HEK293 (cell line): ENCODE measurements around the gene GNMT.

ENCODE experiments used
- KLF1 ChIP-seq: fragments of 450-650 bp; formaldehyde crosslinking; IDR thresholded peaks from 2 replicates; pipeline ENCODE4 v1.5.1; 2016; ENCODE audit warnings: missing biosample characterization, missing genetic modification characterization
- KLF10 ChIP-seq: fragments of 450-650 bp; IDR thresholded peaks from 2 replicates; pipeline ENCODE4 v1.5.1; 2018; ENCODE audit warnings: missing biosample characterization, mild to moderate bottlenecking, missing genetic modification characterization
- KLF8 ChIP-seq: fragments of 450-650 bp; formaldehyde crosslinking; IDR thresholded peaks from 2 replicates; pipeline ENCODE4 v1.5.1; 2016; ENCODE audit warnings: missing biosample characterization, missing genetic modification characterization
- OSR2 ChIP-seq: fragments of 450-650 bp; formaldehyde crosslinking; IDR thresholded peaks from 2 replicates; pipeline ENCODE4 v1.5.1; 2016; ENCODE audit warnings: missing biosample characterization, missing genetic modification characterization
- PATZ1 ChIP-seq: fragments of 450-650 bp; formaldehyde crosslinking; IDR thresholded peaks from 2 replicates; pipeline ENCODE4 v1.5.1; 2016; ENCODE audit warnings: missing biosample characterization, missing genetic modification characterization
- PRDM10 ChIP-seq: fragments of 450-650 bp; formaldehyde crosslinking; IDR thresholded peaks from 2 replicates; pipeline ENCODE4 v1.5.1; 2016; ENCODE audit warnings: missing biosample characterization, missing genetic modification characterization
- RBAK ChIP-seq: fragments of 450-650 bp; formaldehyde crosslinking; IDR thresholded peaks from 2 replicates; pipeline ENCODE4 v1.5.1; 2016; ENCODE audit warnings: missing biosample characterization, missing genetic modification characterization
- SCRT2 ChIP-seq: fragments of 450-650 bp; formaldehyde crosslinking; IDR thresholded peaks from 2 replicates; pipeline ENCODE4 v1.5.1; 2016; ENCODE audit warnings: missing biosample characterization, missing genetic modification characterization
- SP7 ChIP-seq: fragments of 450-650 bp; formaldehyde crosslinking; IDR thresholded peaks from 2 replicates; pipeline ENCODE4 v1.5.1; 2016; ENCODE audit warnings: missing biosample characterization, missing genetic modification characterization
- WT1 ChIP-seq: fragments of 450-650 bp; formaldehyde crosslinking; IDR thresholded peaks from 2 replicates; pipeline ENCODE4 v1.5.1; 2016; ENCODE audit warnings: missing biosample characterization, missing genetic modification characterization
- ZBTB21 ChIP-seq: fragments of 450-650 bp; formaldehyde crosslinking; IDR thresholded peaks from 2 replicates; pipeline ENCODE4 v1.5.1; 2017; ENCODE audit warnings: missing biosample characterization, missing genetic modification characterization
- ZEB2 ChIP-seq: fragments of 450-650 bp; formaldehyde crosslinking; IDR thresholded peaks from 2 replicates; pipeline ENCODE4 v1.5.1; 2016; ENCODE audit warnings: missing biosample characterization, missing genetic modification characterization
- ZFHX2 ChIP-seq: fragments of 450-650 bp; formaldehyde crosslinking; conservative IDR thresholded peaks from 2 replicates; pipeline ENCODE4 v1.5.1; 2016; ENCODE audit warnings: missing biosample characterization, missing genetic modification characterization
- ZFP69B ChIP-seq: fragments of 450-650 bp; formaldehyde crosslinking; IDR thresholded peaks from 2 replicates; pipeline ENCODE4 v1.5.1; 2016; ENCODE audit warnings: missing biosample characterization, missing genetic modification characterization
- ZNF239 ChIP-seq: fragments of 450-650 bp; formaldehyde crosslinking; IDR thresholded peaks from 2 replicates; pipeline ENCODE4 v1.5.1; 2016; ENCODE audit warnings: missing biosample characterization, missing genetic modification characterization
- ZNF24 ChIP-seq: fragments of 450-650 bp; formaldehyde crosslinking; IDR thresholded peaks from 2 replicates; pipeline ENCODE4 v1.5.1; 2016; ENCODE audit warnings: missing biosample characterization, missing genetic modification characterization
- ZNF335 ChIP-seq: fragments of 450-650 bp; formaldehyde crosslinking; conservative IDR thresholded peaks from 2 replicates; pipeline ENCODE4 v1.5.1; 2016; ENCODE audit warnings: missing biosample characterization, missing genetic modification characterization
- ZNF398 ChIP-seq: fragments of 450-650 bp; formaldehyde crosslinking; IDR thresholded peaks from 2 replicates; pipeline ENCODE4 v1.5.1; 2017; ENCODE audit warnings: missing biosample characterization, missing genetic modification characterization
- ZNF48 ChIP-seq: fragments of 450-650 bp; formaldehyde crosslinking; IDR thresholded peaks from 2 replicates; pipeline ENCODE4 v1.5.1; 2016; ENCODE audit warnings: missing biosample characterization, missing genetic modification characterization
- ZNF549 ChIP-seq: fragments of 450-650 bp; IDR thresholded peaks from 2 replicates; pipeline ENCODE4 v1.5.1; 2018; ENCODE audit warnings: missing biosample characterization, missing genetic modification characterization, mild to moderate bottlenecking, inconsistent platforms, moderate library complexity
- ZNF561 ChIP-seq: fragments of 450-650 bp; IDR thresholded peaks from 2 replicates; pipeline ENCODE4 v1.5.1; 2018; ENCODE audit warnings: missing biosample characterization, missing genetic modification characterization, borderline replicate concordance
- ZNF629 ChIP-seq: fragments of 450-650 bp; formaldehyde crosslinking; IDR thresholded peaks from 2 replicates; pipeline ENCODE4 v1.5.1; 2017; ENCODE audit warnings: missing biosample characterization, missing genetic modification characterization
- ZNF639 ChIP-seq: fragments of 450-650 bp; formaldehyde crosslinking; IDR thresholded peaks from 2 replicates; pipeline ENCODE4 v1.5.1; 2016; ENCODE audit warnings: missing biosample characterization, missing genetic modification characterization
- ZNF677 ChIP-seq: fragments of 450-650 bp; IDR thresholded peaks from 2 replicates; pipeline ENCODE4 v1.5.0; 2018; ENCODE audit warnings: missing biosample characterization, mild to moderate bottlenecking, missing genetic modification characterization, moderate library complexity
- ZNF843 ChIP-seq: fragments of 450-650 bp; formaldehyde crosslinking; IDR thresholded peaks from 2 replicates; pipeline ENCODE4 v1.5.1; 2016; ENCODE audit warnings: missing biosample characterization, missing genetic modification characterization
- ZXDB ChIP-seq: fragments of 450-650 bp; formaldehyde crosslinking; IDR thresholded peaks from 2 replicates; pipeline ENCODE4 v1.5.1; 2016; ENCODE audit warnings: missing biosample characterization, missing genetic modification characterization
- TF ChIP-seq, protein P1 (sequence below): fragments of 450-650 bp; formaldehyde crosslinking; IDR thresholded peaks from 2 replicates; pipeline ENCODE4 v1.5.1; 2016; ENCODE audit warnings: missing biosample characterization, missing genetic modification characterization
- TF ChIP-seq, protein P2 (sequence below): fragments of 450-650 bp; IDR thresholded peaks from 2 replicates; pipeline ENCODE4 v1.5.1; 2018; ENCODE audit warnings: missing biosample characterization, missing genetic modification characterization

The GNMT gene

DNA sequence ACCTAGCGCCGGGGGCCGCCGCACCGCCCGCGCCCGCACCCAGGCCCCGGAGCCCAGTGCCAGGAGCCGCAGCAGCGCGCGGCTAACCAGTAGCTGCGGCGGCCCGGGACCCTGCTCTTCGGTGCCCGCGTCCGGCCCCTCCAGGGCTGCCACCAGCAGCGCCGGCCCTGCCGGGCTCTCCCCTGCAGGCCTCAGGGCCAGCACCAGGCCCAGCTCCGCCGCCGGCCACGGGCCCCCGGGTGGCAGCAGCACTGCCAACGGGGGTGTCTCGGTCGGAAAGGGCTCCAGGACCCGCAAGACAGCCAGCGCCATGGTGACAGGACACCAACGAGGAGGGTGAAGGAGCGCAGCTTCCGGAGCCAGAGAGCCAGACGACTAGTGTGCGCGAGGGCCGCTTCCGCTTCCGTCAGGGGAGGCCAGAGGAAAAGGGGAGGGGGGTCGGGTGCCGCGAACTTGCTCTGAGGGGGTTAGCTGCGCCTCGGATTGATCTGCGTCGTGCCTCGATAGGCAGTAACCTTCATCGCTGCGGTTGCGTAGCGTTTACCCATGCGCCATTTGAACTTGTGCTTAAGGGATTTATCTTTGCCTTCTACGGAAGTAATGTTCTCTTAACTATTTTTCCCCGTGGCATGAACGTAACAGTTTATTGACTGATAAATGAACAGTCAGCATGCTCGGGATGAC, 18.4 kb downstream of the GNMT start, which contains the start of gene PEX6 (continued):
- TF ChIP-seq, protein P1, sequence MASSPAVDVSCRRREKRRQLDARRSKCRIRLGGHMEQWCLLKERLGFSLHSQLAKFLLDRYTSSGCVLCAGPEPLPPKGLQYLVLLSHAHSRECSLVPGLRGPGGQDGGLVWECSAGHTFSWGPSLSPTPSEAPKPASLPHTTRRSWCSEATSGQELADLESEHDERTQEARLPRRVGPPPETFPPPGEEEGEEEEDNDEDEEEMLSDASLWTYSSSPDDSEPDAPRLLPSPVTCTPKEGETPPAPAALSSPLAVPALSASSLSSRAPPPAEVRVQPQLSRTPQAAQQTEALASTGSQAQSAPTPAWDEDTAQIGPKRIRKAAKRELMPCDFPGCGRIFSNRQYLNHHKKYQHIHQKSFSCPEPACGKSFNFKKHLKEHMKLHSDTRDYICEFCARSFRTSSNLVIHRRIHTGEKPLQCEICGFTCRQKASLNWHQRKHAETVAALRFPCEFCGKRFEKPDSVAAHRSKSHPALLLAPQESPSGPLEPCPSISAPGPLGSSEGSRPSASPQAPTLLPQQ (tag by site-specific recombination): peak; percentile 74; the same call in 1 of the 2 replicates
- peak; percentile 35; the same call in 1 of the 2 replicates for TF ChIP-seq WT1 (tag by site-specific recombination)
- 0 out of 2 replicates have a peak, but pooled peaks have one; percentile 38 for TF ChIP-seq KLF10
- peak; percentile 56; the same call in 1 of the 2 replicates for TF ChIP-seq ZBTB21 (tag by site-specific recombination)
- peak; percentile 84 for TF ChIP-seq ZNF335 (tag by site-specific recombination)
- no peak for TF ChIP-seq KLF8 (tag by site-specific recombination)
- peak; percentile 30; the same call in 1 of the 2 replicates for TF ChIP-seq OSR2 (tag by site-specific recombination)
- no peak for TF ChIP-seq ZNF239 (tag by site-specific recombination)
- TF ChIP-seq, protein P2, sequence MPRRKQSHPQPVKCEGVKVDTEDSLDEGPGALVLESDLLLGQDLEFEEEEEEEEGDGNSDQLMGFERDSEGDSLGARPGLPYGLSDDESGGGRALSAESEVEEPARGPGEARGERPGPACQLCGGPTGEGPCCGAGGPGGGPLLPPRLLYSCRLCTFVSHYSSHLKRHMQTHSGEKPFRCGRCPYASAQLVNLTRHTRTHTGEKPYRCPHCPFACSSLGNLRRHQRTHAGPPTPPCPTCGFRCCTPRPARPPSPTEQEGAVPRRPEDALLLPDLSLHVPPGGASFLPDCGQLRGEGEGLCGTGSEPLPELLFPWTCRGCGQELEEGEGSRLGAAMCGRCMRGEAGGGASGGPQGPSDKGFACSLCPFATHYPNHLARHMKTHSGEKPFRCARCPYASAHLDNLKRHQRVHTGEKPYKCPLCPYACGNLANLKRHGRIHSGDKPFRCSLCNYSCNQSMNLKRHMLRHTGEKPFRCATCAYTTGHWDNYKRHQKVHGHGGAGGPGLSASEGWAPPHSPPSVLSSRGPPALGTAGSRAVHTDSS (tag by site-specific recombination): peak; percentile 72; the same call in 1 of the 2 replicates
- TF ChIP-seq ZNF843 (tag by site-specific recombination): peak; percentile 44; the same call in 1 of the 2 replicates
- peak; percentile 93 for TF ChIP-seq PATZ1 (tag by site-specific recombination)
- peak; percentile 72 for TF ChIP-seq ZXDB (tag by site-specific recombination)
- TF ChIP-seq ZNF629 (tag by site-specific recombination): peak; percentile 87
- no peak for TF ChIP-seq ZNF48
- peak; percentile 65; the same call in 1 of the 2 replicates for TF ChIP-seq ZNF639 (tag by site-specific recombination)
- no peak for TF ChIP-seq ZFHX2 (tag by site-specific recombination)
- 0 out of 2 replicates have a peak, but pooled peaks have one; percentile 17 for TF ChIP-seq ZNF677 (tag by site-specific recombination)
- no peak for TF ChIP-seq SCRT2 (tag by site-specific recombination)
- TF ChIP-seq ZFP69B (tag by site-specific recombination): 0 out of 2 replicates have a peak, but pooled peaks have one; percentile 27
- TF ChIP-seq ZNF561 (tag by site-specific recombination): peak; percentile 60; the same call in 1 of the 2 replicates
- TF ChIP-seq SP7 (tag by site-specific recombination): peak; percentile 56
- TF ChIP-seq ZNF398 (tag by site-specific recombination): peak; percentile 60; the same call in 1 of the 2 replicates
- 0 out of 2 replicates have a peak, but pooled peaks have one; percentile 55 for TF ChIP-seq ZNF24
- no peak for TF ChIP-seq ZNF549 (tag by site-specific recombination)
- peak; percentile 60 for TF ChIP-seq ZEB2 (tag by site-specific recombination)
- TF ChIP-seq PRDM10 (tag by site-specific recombination): peak; percentile 96
- TF ChIP-seq RBAK (tag by site-specific recombination): no peak
- peak; percentile 6; the same call in 1 of the 2 replicates for TF ChIP-seq KLF1 (tag by site-specific recombination)
